ENCODE results near the gene GPC5.
"Not testable (repeated sequence)": the region's sequence is repeated elsewhere in the genome, so short reads cannot be mapped to it uniquely, and the experiment has no call there.

Gene GPC5

DNA sequence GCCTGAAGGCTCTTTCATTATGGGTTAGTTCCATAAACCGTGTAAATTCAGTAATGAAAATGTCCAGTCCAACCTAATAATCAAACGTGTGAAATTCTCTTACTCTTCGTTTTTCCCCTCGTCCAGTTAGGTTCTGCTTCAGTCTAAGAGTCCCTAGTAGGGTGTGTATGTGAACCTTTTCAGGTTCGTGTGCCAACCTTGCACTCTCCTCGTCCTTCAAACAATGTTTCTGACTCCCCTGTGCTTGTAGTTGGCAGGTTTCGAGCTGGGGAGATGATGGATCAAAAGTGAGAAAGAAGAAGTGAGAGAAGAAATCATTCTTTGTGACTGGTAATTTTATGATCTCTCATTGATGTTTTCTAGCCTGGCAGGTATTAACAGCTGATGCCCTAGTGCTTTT, 366.1 kb downstream of the GPC5 start:
- no peak for DNase-seq (ENCODE audit: low read depth in 1 of 2, low spot score in 1 of 2)

- DNase-seq (ENCODE audit: low read depth in 1 of 2, low spot score in 1 of 2), result no peak
Measured at GRCh38 chr13:91767651-91768050, 369.2 kb downstream of the GPC5 start.

GRCh38 chr13:91768746-91769145, 370.3 kb downstream of the GPC5 start:
- no peak for DNase-seq (ENCODE audit: low read depth in 1 of 2, low spot score in 1 of 2)

GRCh38 chr13:91771229-91771628, 372.8 kb downstream of the GPC5 start:
- no peak for DNase-seq (ENCODE audit: low read depth in 1 of 2, low spot score in 1 of 2)

GRCh38 chr13:91773591-91774227, 375.3 kb downstream of the GPC5 start:
- DNase-seq (ENCODE audit: low read depth in 1 of 2, low spot score in 1 of 2), result no peak

DNA sequence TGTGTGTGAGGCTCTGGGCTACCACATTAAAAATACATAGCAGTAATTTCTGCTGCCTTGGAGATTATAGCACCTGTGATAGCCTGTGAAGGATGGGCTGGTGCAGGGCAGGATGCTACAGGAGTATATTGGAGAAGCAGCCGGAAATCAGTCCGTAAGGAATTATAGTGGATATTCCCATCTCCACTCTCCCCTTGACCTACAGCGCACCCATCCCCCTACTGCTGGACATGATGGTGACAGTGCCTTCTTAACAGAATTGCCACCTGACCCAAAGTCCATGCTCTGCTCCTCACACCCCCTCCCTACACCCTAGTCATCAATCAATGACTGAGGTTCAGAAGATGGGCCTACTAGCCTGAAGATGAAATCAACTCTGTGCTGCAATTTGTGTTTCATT, 376.0 kb downstream of the GPC5 start:
- no peak for DNase-seq (ENCODE audit: low read depth in 1 of 2, low spot score in 1 of 2)

GRCh38 chr13:91776611-91777193, 378.3 kb downstream of the GPC5 start:
- DNase-seq (ENCODE audit: low read depth in 1 of 2, low spot score in 1 of 2), result no peak

GRCh38 chr13:91778123-91778522, 379.7 kb downstream of the GPC5 start:
- DNase-seq (ENCODE audit: low read depth in 1 of 2, low spot score in 1 of 2), result no peak

DNA sequence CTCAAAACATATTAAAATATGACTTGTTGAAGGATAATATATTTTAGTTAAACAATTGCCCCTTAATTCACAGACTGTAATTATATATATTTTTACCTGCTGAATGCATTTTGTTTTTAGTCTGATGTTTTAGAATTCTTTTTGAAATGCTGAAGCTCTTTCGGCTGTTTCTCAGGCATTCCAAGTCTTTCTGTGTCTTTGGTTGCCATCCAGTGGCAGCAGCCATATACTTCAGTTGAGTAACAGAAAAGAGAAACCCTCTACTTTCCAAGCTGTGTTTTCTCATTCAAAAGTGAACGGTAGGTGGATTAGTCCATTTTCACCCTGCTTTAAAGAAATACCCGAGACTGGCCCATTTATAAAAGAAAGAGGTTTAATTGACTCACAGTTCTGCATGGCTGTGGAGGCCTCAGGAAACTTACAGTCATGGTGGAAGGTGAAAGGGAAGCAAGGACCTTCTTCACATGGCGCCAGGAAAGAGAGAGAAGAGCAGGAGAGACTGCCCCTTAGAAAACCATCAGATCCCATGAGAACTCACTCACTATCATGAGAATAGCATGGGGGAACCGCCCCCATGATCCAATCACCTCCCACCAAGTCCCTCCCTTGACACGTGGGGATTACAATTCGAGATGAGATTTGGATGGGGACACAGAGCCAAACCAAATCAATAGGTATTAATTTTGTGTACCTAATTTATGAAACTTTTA, 383.7 kb downstream of the GPC5 start:
- DNase-seq (ENCODE audit: low read depth in 1 of 2, low spot score in 1 of 2), result not testable (repeated sequence)

GRCh38 chr13:91785431-91786119, 387.2 kb downstream of the GPC5 start:
- DNase-seq (ENCODE audit: low read depth in 1 of 2, low spot score in 1 of 2), result no peak

GRCh38 chr13:91792054-91792453, 393.6 kb downstream of the GPC5 start:
- DNase-seq (ENCODE audit: low read depth in 1 of 2, low spot score in 1 of 2), result no peak

GRCh38 chr13:91797567-91797966, 399.1 kb downstream of the GPC5 start:
- DNase-seq (ENCODE audit: low read depth in 1 of 2, low spot score in 1 of 2), result no peak

DNA sequence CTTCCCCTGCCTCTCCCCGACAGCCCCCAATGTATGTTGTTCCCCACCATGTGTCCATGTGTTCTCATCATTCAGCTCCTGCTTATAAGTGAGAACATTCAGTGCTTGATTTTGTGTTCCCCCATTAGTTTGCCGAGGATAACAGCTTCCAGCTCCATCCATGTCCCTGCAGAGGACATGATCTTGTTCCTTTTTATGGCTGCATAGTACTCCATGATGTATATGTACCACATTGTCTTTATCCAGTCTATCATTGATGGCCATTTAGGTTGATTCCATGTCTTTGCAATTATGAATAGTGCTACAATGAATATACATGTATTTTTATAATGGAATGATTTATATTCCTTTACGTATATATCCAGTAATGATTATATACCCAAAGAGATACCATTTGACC, 399.9 kb downstream of the GPC5 start:
- not testable (repeated sequence) for DNase-seq (ENCODE audit: low read depth in 1 of 2, low spot score in 1 of 2)

DNA sequence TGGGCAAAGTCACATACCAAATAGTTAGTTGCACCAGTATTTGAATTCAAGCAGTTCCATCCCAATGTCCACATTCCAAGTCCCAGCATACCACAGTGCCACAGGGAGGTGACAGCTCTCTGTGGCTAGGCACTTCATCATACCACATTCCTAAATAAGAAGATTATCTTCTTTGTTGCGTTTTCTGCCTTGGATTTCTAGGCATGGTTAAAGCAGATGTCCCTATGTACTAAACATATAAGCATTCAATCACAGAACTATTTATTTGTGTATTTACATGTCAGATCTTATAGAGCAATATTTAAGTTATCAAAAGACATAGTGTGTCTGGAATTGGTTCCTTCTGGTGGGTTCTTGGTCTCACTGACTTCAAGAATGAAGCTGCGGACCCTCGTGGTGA, 403.4 kb downstream of the GPC5 start:
- DNase-seq (ENCODE audit: low read depth in 1 of 2, low spot score in 1 of 2), result not testable (repeated sequence)

DNA sequence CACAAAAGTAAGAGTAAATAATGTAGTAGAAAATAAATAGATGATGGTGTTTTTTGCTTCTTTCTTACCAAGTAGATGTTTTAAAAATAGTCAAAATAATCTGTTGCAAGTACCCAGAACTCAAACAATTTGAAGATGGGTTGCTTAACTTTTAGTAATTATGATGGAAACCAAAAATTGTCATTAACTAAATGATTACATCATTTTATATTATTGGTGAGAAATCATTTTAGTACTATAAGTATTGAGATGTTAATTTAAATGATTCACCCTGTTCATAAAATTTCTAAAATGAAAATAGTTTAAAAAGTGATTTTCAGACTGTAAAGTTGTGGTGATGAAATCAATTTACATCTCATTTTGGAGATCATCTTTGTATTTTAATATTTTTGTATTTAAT, 404.5 kb downstream of the GPC5 start:
- DNase-seq (ENCODE audit: low read depth in 1 of 2, low spot score in 1 of 2), result no peak

- no peak for DNase-seq (ENCODE audit: low read depth in 1 of 2, low spot score in 1 of 2)
Measured at GRCh38 chr13:91804724-91805123, 406.3 kb downstream of the GPC5 start.

DNA sequence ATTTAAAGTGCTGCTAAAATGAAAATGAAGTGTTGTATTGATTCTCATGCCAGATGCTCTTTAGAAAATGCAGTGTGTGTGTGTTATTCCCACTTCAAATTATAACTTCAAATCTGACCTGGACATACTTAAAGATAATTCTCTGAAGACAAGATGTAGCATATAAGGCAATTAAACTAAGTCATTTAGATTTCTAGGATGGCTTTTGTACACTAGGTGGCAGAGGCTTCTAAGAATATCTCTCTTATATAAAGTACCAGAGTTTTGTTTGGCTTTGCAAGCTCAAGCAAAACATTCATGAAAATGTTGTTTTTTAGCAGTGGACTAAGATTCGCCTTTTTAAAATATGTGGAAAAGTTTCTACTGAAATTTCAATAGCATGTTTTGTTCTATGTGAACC, 407.2 kb downstream of the GPC5 start:
- no peak for DNase-seq (ENCODE audit: low read depth in 1 of 2, low spot score in 1 of 2)

GRCh38 chr13:91809161-91809560, 410.7 kb downstream of the GPC5 start:
- DNase-seq (ENCODE audit: low read depth in 1 of 2, low spot score in 1 of 2), result no peak

DNA sequence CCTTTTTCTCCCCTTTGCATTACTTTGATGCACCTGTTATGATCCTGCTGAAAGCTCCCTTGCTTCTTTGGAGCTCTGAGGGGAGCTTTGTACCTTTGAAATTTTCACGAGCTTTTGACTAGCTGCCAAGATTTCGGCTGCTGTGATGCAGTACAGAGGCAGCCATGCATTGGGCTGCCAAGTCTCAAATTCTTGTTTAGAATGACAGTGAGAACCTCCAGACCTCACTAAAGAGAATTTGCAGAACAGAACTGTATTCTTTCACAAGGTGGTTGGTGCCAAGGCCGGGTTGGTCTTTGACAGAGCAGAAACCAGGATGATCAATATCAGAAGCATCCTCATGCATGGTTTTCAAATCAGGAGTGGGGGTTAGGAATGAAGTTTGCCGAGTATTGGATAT, 414.8 kb downstream of the GPC5 start:
- DNase-seq (ENCODE audit: low read depth in 1 of 2, low spot score in 1 of 2), result no peak

- no peak for DNase-seq (ENCODE audit: low read depth in 1 of 2, low spot score in 1 of 2)
Measured at GRCh38 chr13:91816263-91816807, 417.9 kb downstream of the GPC5 start.

GRCh38 chr13:91817250-91817649, 418.8 kb downstream of the GPC5 start:
- no peak for DNase-seq (ENCODE audit: low read depth in 1 of 2, low spot score in 1 of 2)

DNA sequence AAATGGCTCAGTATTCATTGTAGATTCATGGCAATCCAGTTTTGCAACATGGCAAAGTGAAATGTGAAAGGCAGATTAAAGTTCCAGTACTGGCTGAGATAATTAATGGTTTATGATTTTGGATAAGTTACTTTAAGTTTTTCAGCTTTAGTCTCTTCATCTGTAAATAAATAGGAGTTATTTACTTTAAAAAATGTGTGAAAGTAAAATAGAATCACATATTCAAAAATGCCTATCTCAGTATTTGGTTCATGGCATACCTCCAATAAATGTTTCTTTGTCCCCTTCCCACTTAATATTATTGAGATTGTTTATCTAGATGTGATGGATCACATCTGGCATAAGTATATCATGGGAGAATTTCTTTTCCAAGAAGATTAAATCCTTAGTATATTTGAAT, 426.0 kb downstream of the GPC5 start:
- no peak for DNase-seq (ENCODE audit: low read depth in 1 of 2, low spot score in 1 of 2)

Data from stimulated activated CD4-positive, alpha-beta T cell treated with anti-CD3 and anti-CD28 coated beads, Interleukin-15, amount 100 ng/mL, for 1 hour (primary cell).